Neuronal stem cell (in vitro differentiated cells): Measurements from ENCODE around the gene GPC5.

ENCODE experiments used
- DNase-seq: peaks from one replicate; pipeline ENCODE4 v3.0.0-alpha.2; 2013; ENCODE audit warnings: low spot score
- H2AFZ ChIP-seq: one replicate; pipeline ENCODE4 v1.6.1; 2013; ENCODE audit warnings: mild to moderate bottlenecking, low read length, inconsistent platforms
- H2AK5ac ChIP-seq: 2 replicates; pipeline ENCODE4 v1.6.1; 2013; ENCODE audit warnings: low read depth, mild to moderate bottlenecking, inconsistent platforms, low read length, moderate library complexity, mixed read lengths
- H2BK120ac ChIP-seq: 2 replicates; pipeline ENCODE4 v1.6.1; 2013; ENCODE audit warnings: low read depth, mild to moderate bottlenecking, inconsistent platforms, low read length, moderate library complexity, mixed read lengths
- H2BK12ac ChIP-seq: one replicate; pipeline ENCODE4 v1.6.1; 2013; ENCODE audit warnings: low read length, inconsistent platforms
- H2BK15ac ChIP-seq: 2 replicates; pipeline ENCODE4 v1.6.1; 2013; ENCODE audit warnings: mild to moderate bottlenecking, low read length, inconsistent platforms, mixed read lengths
- H2BK5ac ChIP-seq: one replicate; pipeline ENCODE4 v1.6.1; 2013; ENCODE audit warnings: inconsistent platforms, mild to moderate bottlenecking, low read length, moderate library complexity
- H3K14ac ChIP-seq: one replicate; pipeline ENCODE4 v1.6.1; 2013; ENCODE audit warnings: low read length, inconsistent platforms
- H3K18ac ChIP-seq: 2 replicates; pipeline ENCODE4 v1.6.1; 2013; ENCODE audit warnings: low read length, inconsistent platforms
- H3K23ac ChIP-seq: 2 replicates; pipeline ENCODE4 v1.6.1; 2013; ENCODE audit warnings: low read depth, mild to moderate bottlenecking, mixed read lengths, low read length, inconsistent platforms; ENCODE audit not compliant: poor library complexity
- H3K27ac ChIP-seq: replicated peaks from 3 replicates; pipeline ENCODE4 v1.5.1; 2013; ENCODE audit warnings: low read length, inconsistent platforms
- H3K27me3 ChIP-seq, 3 experiments: 2 replicates each; pipeline ENCODE4 v1.6.1; 2013; ENCODE audit warnings: low read length in 3 of 3, mild to moderate bottlenecking in 2 of 3, inconsistent platforms in 1 of 3, low read depth in 1 of 3, mixed read lengths in 1 of 3, moderate library complexity in 1 of 3; ENCODE audit not compliant: control insufficient read depth in 3 of 3, insufficient read depth in 3 of 3
- H3K36me3 ChIP-seq, 2 donors: replicated peaks in 1 of 2; 2 replicates each; pipeline ENCODE4 v1.6.1; 2013; ENCODE audit warnings: low read length in 2 of 2; ENCODE audit not compliant: control insufficient read depth in 2 of 2, insufficient read depth in 2 of 2
- H3K4ac ChIP-seq: 2 replicates; pipeline ENCODE4 v1.6.1; 2013; ENCODE audit warnings: inconsistent platforms, mild to moderate bottlenecking, low read length, moderate library complexity
- H3K4me1 ChIP-seq, 2 donors: 1 replicate in 1 of 2; 2 replicates in 1 of 2; pipeline ENCODE4 v1.6.1; 2013; ENCODE audit warnings: low read length in 2 of 2, low read depth in 1 of 2; ENCODE audit not compliant: control insufficient read depth in 2 of 2, insufficient read depth in 1 of 2
- H3K4me2 ChIP-seq: one replicate; pipeline ENCODE4 v1.6.1; 2013; ENCODE audit warnings: mild to moderate bottlenecking, low read length, inconsistent platforms; ENCODE audit not compliant: insufficient read depth, poor library complexity, severe bottlenecking
- H3K4me3 ChIP-seq, 2 donors: 2 replicates each; pipeline ENCODE4 v1.5.1; 2013; ENCODE audit warnings: low read length in 2 of 2, mild to moderate bottlenecking in 2 of 2, inconsistent platforms in 1 of 2, moderate library complexity in 1 of 2
- H3K79me1 ChIP-seq: one replicate; pipeline ENCODE4 v1.6.1; 2013; ENCODE audit warnings: low read depth, mild to moderate bottlenecking, inconsistent platforms, low read length, moderate library complexity
- H3K9ac ChIP-seq: one replicate; pipeline ENCODE4 v1.6.1; 2013; ENCODE audit warnings: mild to moderate bottlenecking, low read depth, low read length, inconsistent platforms; ENCODE audit not compliant: poor library complexity
- H3K9me3 ChIP-seq, 2 donors: replicated peaks in 1 of 2; 2 replicates each; pipeline versions ENCODE3 to v1.6.1; 2013; ENCODE audit warnings: low read length in 2 of 2, mild to moderate bottlenecking in 2 of 2, inconsistent platforms in 1 of 2, low read depth in 1 of 2, mixed read lengths in 1 of 2, moderate library complexity in 1 of 2; ENCODE audit not compliant: control insufficient read depth in 2 of 2, insufficient read depth in 1 of 2
- H4K8ac ChIP-seq: one replicate; pipeline ENCODE4 v1.6.1; 2013; ENCODE audit warnings: low read depth, mild to moderate bottlenecking, inconsistent platforms, low read length, moderate library complexity
- H4K91ac ChIP-seq: one replicate; pipeline ENCODE4 v1.6.1; 2013; ENCODE audit warnings: low read length, low read depth, mild to moderate bottlenecking, inconsistent platforms; ENCODE audit not compliant: poor library complexity
- WGBS, 2 donors: extraction: QIAGEN DNeasy Blood & Tissue Kit; methylation state at CpG; one replicate each; pipeline ENCODE4 v1.1.7; 2013; ENCODE audit warnings: missing lambda C conversion rate in 2 of 2, mixed read lengths in 1 of 2; ENCODE audit not compliant: insufficient read length in 2 of 2, insufficient replicate concordance in 1 of 2; ENCODE audit errors: extremely low coverage in 2 of 2; 5-methylcytosine and 5-hydroxymethylcytosine counted together

Gene GPC5

DNA sequence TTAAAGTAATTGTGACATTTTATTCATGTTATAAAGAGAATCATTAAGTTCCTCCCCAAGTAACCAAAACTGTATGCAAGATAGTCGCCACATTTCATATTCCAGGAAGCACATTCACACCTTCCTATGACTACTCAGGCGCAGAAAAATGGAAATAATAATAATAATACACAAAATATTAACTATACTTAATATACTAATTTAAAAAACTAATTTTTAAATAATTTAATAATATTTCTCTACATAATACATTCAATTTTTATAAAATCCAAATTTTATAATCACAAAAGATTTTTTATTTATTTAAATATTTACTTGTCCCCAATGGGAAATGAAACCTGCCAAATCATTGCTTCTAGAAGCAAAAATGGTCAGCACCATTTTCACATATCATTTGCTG lies 1030.8 kb downstream of the GPC5 start:
- Histone ChIP-seq H3K18ac (no peak overlapping the region), H3K4ac (no peak overlapping the region), H3K4me2 (no peak overlapping the region), H3K14ac (no peak overlapping the region), H2AK5ac (no peak overlapping the region), H4K8ac (no peak overlapping the region), H3K9ac (no peak overlapping the region), H3K36me3 (no peaks in the 10 kb centered on the region), H3K27me3 (no peaks in the 10 kb centered on the region), H3K9me3 (no peaks in the 10 kb centered on the region), H3K4me3 (no peak overlapping the region), H2BK12ac (no peak overlapping the region), H4K91ac (no peak overlapping the region), H3K27ac (no peak overlapping the region), H3K23ac (no peak overlapping the region), H3K4me1 (no peaks in the 10 kb centered on the region), H3K79me1 (no peaks in the 10 kb centered on the region), H2BK120ac (no peak overlapping the region), H2AFZ (no peak overlapping the region), H2BK5ac (no peak overlapping the region), H2BK15ac (no peak overlapping the region)
- WGBS, 2 donors: no CpG with 5 or more reads among the region's 2 CpGs
- no peak for DNase-seq

DNA sequence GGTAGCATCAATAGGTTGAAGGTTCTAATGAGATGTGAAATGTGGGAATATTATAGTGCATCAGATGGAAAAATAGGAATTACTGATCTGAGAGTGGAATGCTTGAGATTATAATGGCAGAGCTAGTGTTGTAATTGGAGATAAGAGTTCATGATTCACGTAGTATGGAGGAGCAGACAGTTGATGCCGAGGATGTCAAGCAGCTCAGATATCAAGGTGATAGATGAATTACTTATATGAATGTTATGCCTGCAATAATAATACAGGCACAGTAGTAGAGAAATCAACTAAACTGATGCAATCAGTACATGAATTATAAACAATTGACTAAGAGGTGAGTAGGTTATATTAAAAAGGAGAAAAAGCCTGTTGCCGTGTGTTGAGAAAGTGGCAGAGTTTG lies 1035.0 kb downstream of the GPC5 start:
- Histone ChIP-seq H3K4me2 (no peak overlapping the region), H3K23ac (no peak overlapping the region), H3K14ac (no peak overlapping the region), H3K79me1 (no peaks in the 10 kb centered on the region), H3K4ac (no peak overlapping the region), H3K9me3 (no peaks in the 10 kb centered on the region), H3K4me1 (peaks cover 0 to 3% of the 10 kb centered on the region in 2 donors), H2BK15ac (no peak overlapping the region), H3K27ac (no peak overlapping the region), H3K9ac (no peak overlapping the region), H3K36me3 (no peaks in the 10 kb centered on the region), H2BK5ac (no peak overlapping the region), H3K4me3 (no peak overlapping the region), H2BK120ac (no peak overlapping the region), H3K27me3 (no peaks in the 10 kb centered on the region), H2AFZ (no peak overlapping the region), H2AK5ac (no peak overlapping the region), H4K8ac (no peak overlapping the region), H3K18ac (no peak overlapping the region), H2BK12ac (no peak overlapping the region), H4K91ac (no peak overlapping the region)
- WGBS, 2 donors: 100% methylated on average over 1 of the region's 3 CpGs; no CpG with 5 or more reads in 1 of the 2 donors
- DNase-seq: no peak

DNA sequence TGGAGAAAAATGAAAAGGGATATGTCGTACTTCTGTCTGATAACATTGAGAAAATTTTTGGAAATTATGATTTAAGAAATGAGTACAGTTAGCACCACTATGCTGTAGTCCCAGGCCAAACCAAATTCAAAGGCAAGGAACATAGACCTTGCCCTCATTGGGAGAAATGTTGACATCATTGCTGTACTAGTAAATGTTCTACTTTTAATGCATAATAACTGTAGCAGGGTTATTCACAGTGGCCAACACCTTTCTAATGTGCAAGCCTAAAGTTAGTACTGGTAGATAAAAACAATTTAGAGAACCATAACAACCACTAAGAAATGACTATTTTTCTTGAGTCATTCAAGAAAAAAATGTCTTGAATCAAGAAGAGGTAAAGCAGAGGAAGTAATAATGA lies 1035.5 kb downstream of the GPC5 start:
- Histone ChIP-seq H2BK5ac (no peak overlapping the region), H3K9me3 (no peaks in the 10 kb centered on the region), H3K14ac (no peak overlapping the region), H2BK12ac (no peak overlapping the region), H2AFZ (no peak overlapping the region), H3K4me1 (peaks cover 0 to 3% of the 10 kb centered on the region in 2 donors), H2BK120ac (no peak overlapping the region), H3K27me3 (no peaks in the 10 kb centered on the region), H3K4me2 (no peak overlapping the region), H3K4ac (no peak overlapping the region), H3K4me3 (no peak overlapping the region), H3K27ac (no peak overlapping the region), H3K23ac (no peak overlapping the region), H3K79me1 (no peaks in the 10 kb centered on the region), H3K18ac (no peak overlapping the region), H2BK15ac (no peak overlapping the region), H3K36me3 (no peaks in the 10 kb centered on the region), H2AK5ac (no peak overlapping the region), H4K91ac (no peak overlapping the region), H3K9ac (no peak overlapping the region), H4K8ac (no peak overlapping the region)
- no peak for DNase-seq
- no CpG with 5 or more reads among the region's 1 CpG for WGBS, 2 donors

DNA sequence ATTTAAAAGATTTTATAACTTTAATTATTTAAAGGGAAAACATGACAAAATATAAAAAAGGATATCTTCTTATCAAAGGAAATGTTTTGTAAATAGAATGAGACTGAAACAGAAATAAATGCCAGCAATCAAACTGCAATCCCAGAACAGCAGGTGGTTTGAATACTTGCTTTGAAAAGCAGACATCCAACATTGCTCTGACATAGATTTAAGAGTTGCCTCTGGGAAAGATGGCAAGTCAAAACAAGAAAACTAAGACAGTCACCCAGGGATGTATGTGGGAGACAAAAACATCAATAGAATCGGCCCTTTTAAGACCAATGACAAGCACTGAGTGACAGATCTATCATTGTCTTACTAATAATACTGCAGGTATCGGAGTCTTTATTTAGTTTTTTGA lies 1038.5 kb downstream of the GPC5 start:
- no peak overlapping the region for H4K91ac ChIP-seq
- H2BK15ac ChIP-seq: no peak overlapping the region
- H2AK5ac ChIP-seq: no peak overlapping the region
- no peak overlapping the region for H4K8ac ChIP-seq
- WGBS, 2 donors: no CpG with 5 or more reads among the region's 2 CpGs
- no peak overlapping the region for H3K27ac ChIP-seq
- no peak overlapping the region for H3K14ac ChIP-seq
- no peaks in the 10 kb centered on the region for H3K27me3 ChIP-seq
- no peak overlapping the region for H3K4me2 ChIP-seq
- H2BK120ac ChIP-seq: no peak overlapping the region
- H2AFZ ChIP-seq: no peak overlapping the region
- no peak overlapping the region for H2BK12ac ChIP-seq
- H3K9ac ChIP-seq: no peak overlapping the region
- H3K23ac ChIP-seq: no peak overlapping the region
- no peak overlapping the region for H3K4ac ChIP-seq
- H3K4me3 ChIP-seq: no peak overlapping the region
- H2BK5ac ChIP-seq: no peak overlapping the region
- H3K4me1 ChIP-seq: peaks cover 0 to 3% of the 10 kb centered on the region in 2 donors
- H3K36me3 ChIP-seq: no peaks in the 10 kb centered on the region
- no peak overlapping the region for H3K18ac ChIP-seq
- no peak for DNase-seq
- H3K9me3 ChIP-seq: no peaks in the 10 kb centered on the region
- no peaks in the 10 kb centered on the region for H3K79me1 ChIP-seq
